GM04503 (cell line): ENCODE data around the gene TMEM163.
"Not testable (repeated sequence)": the region's sequence is repeated elsewhere in the genome, so short reads cannot be mapped to it uniquely, and the experiment has no call there.

Source experiments
- DNase-seq: peaks from one replicate; pipeline ENCODE4 v3.0.0-alpha.2; 2012; ENCODE audit warnings: low read depth

Gene TMEM163

DNA sequence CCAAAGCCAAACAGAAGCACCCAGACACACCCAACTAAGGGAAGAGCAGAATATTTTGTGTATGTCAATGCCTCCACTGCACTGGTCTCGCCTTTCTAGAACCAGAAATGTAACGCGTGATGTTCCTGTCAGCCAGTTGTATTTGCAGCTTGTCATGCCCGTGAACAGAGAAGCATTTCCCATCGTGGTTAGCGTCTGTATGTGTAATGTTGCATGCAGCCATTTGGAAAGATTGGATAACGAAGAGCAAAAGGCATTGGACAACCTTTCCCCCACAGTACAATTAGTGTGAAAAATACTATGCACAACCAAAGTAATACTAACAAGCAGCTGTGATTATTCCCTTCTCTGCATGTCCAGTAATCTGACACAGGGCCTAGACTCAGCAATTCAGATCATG is 140.5 kb downstream of the TMEM163 start:
- no peak for DNase-seq

DNA sequence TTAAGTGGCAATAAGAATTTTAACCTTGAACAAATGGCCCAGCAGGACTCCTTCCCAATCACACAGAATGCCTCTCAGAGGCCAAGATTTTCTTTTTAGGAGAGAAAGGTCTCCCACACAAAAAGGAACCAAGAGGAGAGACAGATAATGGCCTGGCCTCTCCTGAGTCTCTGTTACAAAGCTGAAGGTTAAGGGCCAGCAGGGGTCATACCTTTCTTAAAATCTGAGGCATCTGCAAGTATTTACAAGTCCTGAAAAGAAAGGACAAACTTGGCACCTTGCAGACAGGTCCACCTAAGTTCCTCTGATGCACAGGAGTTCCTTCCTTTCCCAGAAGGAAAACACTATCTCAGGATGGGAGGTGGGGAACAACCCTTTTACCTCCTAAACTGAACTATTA is 142.3 kb downstream of the TMEM163 start:
- no peak for DNase-seq

DNA sequence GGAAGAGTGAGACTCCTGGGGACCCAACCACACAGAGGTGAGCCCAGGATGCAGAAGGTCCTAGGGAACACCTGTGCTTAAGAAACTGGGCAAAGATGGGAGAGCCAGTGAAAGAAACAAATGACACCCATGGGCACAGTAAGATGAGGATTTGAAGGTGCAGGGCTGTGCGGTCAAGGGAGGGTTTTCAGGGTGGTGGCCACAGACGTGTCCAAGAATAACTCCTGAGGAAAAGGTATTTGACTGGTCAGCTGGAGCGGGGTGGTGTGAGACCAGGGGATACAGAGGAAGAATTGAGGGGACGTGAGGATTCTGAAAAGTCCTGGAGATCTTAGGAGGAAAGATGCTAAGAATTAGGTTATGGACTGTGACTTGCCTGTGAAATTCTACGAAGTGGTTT is 142.9 kb downstream of the TMEM163 start:
- DNase-seq: no peak

DNA sequence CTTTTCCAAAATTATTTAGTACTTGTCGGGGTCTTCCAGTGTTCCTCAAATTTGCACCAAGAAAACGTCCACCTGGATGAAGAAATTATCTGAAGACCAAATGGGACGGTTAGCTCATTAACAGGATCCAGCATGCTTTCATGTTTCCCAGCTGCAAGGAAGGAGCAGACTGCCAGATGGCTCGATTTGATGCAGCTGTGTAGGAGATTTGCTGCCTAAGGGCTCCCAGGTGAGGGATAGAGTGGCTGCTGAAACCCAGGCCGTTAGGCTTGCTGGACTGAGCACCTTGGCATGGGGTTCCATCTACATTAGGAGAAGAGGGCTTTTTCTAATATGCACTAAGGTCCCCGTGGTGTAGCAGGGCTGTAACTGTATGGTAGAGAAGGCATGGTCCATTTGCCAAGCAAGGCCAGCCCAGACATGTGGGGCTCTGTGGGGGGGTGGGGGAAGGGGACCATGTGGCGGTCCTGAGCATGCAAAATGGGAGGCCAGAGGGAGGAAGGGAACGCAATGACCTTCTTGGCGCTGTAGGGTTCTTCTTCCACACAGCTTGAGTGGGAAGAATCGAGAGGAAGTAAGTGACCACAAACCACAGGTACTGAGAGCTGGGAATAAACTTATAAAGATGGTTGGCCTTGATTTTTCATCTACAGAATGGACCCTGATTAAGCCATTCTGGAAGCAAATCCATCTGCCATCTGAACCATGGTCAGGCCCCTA is 144.0 kb downstream of the TMEM163 start:
- no peak for DNase-seq

DNA sequence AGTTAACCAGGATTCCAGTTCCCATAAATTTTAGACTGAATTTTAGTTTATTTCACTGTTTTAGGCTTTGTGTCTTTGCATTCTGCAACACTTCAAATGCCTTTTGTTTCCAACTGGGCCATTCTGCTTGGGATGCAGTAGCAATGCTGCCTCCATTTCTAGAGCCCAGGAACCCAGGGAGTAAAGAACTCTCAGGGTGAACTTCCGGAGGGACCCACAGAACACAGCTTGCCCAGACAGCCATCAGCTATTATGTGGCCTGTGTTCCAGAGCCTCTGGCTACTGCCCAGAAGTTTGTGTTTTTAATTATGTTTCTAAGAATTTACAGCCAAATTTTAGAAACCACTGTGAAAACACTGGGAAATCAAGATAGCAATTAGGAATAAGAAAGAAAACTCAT is 145.1 kb downstream of the TMEM163 start:
- no peak for DNase-seq

DNA sequence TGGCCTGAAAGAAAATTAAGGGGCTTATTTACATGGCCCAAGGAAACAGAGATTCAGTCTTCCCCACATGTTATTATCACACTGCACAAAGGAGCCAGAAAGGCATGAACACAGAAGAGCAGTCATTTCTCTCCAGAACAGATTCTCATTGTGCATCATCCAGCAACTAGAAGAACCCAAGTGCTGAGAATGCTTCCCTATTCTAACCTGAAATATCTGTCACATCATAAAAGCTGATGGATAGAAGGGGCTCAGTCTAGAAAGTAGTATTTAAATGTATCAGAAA is 145.8 kb downstream of the TMEM163 start:
- no peak for DNase-seq

DNA sequence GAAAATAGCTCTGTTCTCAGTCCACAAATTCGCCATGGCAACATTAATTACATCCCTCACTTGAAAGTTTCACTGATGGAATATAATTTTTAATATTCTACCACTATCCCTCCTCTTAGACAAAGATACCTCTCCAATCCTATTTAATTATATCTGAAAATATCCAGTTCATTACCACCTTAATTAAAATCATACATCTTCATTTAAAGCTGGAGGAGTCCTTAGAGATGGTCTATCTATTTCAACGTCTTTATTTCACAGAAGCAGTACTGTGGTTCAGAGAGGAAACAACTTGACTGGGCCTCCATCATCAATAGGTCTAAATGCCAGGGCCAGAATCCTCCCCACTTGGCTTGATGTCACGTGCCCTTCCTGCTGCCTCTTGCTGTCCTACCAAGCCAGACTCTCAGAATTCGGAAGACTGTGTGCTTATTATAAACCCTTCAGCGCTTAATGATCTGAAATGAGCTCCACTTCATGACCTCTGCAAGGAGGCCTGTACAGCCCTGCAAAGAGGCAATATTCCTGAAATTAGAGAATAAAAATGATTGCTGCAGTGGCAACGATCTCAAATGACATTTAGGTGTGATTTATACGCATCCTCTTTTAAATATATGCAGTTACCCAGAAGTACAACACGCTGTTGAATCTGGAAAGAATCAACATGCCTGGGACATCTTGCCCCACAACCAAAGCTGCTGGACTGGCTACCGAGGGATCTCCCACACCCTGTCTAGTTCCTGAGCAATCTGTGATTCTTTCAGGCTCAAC is 146.3 kb downstream of the TMEM163 start:
- DNase-seq: no peak

DNA sequence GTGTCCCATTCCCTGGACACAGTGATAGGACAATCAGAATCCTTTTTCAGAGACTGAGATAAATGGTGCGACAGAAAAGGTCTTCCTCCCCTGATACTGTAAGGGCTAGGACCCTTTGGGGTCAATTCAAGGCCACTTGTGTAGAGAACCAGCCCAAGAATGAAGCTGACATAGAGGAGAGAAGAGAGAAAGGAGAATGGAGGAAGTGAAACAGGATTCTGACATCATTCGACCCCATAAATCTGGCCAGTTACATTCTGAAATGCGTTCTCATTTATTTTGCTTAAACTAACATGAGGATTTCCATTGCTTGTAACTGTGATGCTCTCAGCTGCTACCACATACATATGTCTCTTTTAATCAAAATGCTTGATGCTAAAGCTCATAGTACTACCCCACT is 148.1 kb downstream of the TMEM163 start:
- DNase-seq: no peak

DNA sequence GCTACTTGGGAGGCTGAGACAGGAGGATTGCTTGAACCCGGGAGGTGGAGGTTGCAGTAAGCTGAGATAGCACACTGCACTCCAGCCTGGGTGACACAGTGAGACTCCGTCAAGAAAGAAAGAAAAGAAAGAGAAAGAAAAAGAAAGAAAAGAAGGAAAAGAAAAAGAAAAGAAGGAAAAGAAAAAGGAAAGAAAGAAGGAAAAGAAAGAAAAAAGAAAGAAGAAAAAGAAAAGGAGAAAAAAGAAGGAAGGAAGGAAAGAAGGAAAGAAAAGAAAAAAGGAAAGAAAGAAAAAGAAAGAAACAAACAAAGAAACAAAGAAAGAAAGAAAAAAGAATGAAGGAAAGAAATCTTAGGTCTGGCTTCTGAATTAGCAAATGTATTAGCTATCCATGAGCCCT is 150.4 kb downstream of the TMEM163 start:
- DNase-seq: no peak

DNA sequence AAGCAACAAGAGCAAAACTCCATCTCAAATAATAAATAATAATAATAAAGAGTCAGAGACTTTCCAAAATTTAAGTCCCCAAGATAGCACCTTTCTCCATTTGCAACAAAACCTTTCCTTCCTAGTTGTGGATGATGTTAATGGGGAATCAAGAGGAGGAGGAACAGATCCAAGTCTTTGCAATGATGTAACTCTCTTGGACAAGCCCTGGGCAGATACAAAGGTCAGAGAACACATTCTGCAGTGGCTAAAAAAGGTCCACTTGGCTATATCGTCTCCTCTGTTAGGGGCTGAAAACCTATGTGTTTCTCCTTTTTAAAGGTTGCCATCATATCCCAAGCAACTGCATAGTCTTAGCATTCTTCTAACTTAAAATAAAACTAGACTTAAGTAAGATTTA is 151.1 kb downstream of the TMEM163 start:
- DNase-seq: no peak

DNA sequence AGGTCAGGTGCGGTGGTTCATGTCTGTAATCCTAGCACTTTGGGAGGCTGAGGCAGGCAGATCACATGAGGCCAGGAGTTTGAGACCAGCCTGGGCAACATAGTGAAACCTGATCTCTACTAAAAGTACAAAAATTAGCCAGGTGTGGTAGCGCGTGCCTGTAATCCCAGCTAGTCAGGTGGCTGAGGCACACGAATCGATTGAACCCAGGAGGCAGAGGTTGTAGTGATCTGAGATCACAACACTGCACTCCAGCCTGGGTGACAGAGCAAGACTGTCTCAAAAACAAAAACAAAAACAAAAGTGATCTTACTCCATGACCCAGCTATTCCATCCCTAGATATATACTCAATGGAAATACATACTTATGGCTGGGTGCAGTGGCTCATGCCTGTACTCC is 153.8 kb downstream of the TMEM163 start:
- not testable (repeated sequence) for DNase-seq

DNA sequence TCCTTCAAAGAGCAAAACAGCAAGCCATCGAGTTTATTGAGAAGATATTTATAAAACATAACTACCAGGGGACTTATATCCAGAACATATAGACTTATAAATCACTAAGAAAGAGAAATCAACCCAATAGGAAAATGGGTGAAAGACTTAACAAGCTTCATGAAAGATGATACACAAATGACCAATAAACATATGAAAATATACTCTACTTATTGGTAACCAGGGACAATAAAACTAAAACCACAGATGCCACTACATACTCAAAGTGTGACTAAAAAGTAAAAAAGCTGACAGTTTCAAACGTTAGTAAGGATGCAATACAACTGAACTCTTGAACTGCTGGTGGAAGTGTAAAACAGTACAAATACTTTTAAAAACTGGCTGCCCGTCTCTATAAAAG is 154.3 kb downstream of the TMEM163 start:
- DNase-seq: no peak

DNA sequence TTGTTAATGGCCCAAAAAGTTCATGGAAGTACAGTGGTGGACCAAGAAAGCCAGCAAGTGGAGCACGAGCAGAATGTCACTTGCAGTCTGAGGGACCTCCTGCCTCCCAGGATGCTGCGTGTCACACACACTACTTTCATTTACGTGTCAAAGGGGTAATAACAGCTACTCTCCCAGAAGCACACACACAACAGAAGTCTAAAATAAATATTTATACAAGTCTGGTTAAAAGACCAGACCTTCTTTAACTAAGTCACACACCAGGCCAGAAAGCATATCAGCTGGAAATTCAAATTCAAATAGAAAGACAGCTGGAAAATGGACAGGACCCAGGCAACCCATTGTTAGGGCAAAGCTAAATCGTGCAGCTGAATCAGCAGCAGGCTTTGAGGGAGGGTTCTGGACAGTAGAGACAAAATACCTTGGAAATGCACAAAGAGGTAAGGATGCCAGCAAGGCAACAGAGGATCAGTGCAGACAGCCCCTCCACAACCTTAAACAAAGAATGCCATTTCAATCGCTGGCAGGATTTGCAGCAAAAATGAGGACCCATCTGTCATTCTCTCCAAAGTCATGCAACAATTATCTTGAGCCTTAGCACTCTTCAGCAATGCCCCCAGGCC is 160.5 kb downstream of the TMEM163 start:
- DNase-seq: no peak

DNA sequence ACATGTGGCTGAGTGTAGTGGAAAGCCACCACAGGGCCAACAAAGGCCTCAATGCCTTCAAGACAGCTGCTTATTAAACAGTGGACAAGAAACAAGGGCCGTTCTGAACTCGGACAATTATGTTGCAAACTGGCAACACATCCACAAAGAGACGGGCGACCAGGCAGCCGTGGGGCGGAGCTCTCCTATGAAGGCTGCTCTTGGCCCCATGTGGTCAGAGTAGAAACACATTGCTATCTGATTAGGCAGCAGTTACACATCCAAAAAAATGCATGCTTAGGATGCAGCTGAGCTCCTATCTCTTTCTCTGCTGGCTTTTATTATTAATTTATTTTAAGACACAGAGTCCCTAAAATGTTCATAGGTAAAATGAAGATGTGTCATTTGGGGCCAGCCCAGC is 163.4 kb downstream of the TMEM163 start:
- no peak for DNase-seq

DNA sequence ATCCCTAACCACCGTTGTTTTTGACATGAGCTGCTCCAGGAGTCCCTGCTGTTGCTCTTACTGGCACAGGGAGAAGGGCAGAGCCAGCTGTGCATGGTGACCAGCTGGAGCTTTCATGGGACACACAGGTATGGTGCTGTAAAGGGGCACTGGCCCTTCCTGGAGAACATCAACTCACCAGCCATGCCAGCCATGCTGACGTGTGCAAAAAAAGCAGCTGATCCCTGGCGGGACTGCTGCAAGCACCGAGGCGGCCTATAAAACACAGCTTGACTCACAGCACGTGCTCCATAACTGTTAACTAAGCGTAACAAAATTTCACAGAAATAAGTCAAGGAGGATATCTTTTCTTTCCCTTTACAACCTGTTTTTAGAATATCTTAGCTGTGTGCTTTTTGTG is 165.1 kb downstream of the TMEM163 start:
- no peak for DNase-seq

DNA sequence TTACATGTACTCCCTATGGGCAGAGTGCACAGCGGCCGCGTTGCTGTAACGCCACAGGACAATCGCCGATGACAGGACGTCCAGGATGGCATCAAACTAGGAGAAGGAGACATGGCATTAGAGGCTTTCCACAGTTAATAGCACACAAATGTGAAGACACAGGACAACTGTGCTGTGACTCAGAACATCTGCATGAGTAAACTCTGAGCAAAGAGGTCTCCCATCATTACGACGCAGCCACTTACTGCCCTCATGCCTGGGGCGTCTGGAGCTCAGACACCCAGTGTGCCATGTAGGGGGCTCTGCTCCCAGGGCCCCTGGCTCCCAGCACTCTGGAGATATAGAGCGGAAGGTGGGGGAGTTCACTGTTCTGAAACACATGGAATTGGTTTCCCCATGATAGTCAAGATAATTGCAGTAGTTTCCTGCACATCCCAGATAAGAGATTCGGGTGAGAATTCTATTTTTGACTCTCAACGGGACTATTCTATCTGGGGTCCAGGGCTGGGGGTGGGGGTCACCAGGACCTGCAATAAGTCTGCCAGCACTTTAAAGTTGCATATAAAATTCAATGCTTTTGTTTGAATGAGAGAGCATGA is 168.1 kb downstream of the TMEM163 start:
- no peak for DNase-seq

DNA sequence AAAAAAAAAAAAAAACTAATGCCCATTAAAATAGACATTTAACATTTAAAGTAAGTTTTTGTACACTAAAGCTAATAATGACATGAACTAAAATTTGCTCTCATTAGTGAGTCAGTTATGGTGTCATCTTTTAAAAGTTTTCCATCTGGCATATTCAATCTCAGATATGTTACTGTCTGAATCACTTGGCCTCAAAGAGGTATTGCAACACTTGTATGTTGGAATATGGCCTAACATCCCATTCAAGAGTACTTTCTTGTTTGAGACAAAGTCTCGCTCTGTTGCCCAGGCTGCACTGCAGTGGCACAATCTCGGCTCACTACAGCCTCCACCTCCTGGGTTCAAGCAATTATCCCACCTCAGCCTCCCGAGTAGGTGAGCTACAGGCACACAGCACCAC is 169.7 kb downstream of the TMEM163 start:
- DNase-seq: peak; percentile 25

DNA sequence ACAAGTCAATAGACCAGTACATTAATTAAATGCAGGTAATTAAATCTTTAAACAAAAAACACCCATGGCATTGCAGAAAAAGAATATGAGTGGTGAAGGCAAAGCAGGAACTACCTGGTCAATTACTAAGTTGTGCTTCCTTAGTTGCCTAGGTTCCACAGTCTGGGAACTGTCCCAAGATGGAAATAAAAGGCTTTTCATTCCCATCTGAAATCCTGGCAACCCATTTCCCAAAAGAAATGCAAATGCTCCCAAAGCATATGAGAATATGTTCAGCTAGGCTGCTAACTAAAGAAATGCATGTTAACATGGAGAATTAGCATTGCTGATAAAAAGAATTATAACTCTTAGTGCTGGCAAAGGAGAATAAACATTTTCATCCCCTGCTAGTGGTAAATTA is 177.8 kb downstream of the TMEM163 start:
- no peak for DNase-seq

DNA sequence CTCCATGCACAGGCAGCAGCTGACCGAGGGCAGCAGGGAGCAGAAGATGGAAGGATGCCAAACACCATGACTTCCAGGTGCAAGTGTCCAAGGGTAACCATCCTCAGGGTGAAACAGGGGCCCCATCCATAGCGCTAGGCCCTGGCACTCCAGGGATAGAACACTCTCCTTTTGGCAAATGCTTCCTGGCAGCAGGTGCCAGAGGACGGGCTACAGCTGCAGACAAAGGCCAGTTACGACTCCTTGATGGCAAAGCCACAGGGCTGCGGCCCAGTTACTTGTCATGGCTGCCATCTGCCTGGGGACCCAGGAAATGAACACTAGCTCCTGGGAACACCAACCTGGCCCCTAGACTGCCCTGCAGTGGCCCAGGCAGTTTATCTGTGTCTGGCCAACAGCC is 178.8 kb downstream of the TMEM163 start:
- no peak for DNase-seq

DNA sequence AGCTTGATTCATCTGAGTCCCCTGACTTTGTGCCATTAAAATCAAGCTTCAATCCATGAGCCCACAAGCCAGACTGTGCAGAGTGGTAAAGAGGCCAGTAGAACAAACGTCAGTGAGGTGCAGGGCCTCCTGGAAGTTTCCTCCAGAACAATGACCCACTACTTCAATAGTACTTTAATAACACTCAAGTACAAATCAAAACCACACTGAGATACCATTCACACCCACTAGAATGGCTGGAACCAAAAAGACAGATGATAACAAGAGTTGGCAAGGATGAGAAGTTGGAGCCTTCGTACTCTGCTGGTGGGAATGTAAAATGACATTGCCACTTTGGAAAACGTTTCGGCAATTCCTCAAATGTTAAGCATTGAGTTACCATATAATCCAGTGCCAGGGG is 181.1 kb downstream of the TMEM163 start:
- DNase-seq: no peak

DNA sequence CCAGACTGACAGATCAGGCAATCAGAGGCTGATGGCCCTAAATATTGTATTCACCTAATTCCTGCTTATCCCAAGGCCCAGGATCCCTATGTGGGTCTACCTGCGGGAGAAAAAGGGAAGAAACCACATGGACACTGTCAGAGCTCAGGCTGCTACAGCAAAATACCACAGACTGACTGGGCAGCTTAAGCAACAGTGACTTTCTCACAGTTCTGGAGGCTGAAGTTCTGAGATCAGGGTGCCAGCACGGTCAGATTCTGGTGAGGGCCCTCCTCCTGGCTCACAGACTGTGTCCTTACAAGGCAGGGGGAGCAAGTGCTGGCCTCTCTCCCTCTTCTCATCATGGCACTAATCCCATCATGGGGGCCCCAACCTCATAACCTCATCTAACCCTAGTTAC is 181.7 kb downstream of the TMEM163 start:
- no peak for DNase-seq

DNA sequence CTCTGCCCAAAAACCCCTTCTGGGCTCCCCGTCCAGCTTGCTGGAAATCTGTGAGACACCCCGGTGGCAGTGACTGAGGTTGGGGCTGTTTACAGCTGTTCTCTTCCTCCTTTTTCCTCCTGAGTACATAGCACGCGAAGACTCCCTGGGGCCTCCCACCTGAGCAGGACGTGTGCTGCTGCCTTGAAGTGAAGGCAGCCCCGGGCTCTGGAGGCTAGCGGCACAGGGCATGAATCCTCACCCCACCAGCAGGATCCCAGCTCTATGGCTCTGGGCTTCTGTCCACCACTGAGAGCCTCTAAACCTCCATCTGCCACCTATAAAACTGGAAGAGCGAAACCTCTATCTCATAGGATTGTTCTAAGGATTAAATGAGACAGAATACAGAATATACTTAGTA is 182.5 kb downstream of the TMEM163 start:
- DNase-seq: no peak

DNA sequence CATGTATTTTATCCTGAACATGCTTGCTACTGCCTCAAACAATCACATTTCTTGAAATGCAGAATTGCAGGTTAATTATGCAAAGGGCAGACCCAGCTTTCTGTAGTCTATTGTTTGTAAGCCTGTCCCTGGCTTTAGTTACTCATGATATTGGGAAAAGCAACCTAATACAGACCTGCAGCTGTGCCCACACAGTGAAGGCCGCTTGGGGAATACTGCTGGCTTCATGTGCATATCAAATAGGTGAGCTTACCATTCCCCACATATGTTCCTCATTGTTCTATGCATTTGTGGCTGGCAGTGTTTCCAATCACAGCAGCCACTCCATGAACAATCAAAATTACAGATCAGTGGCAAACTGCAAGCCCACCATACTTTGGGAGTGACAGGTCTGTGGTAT is 186.3 kb downstream of the TMEM163 start:
- DNase-seq: no peak
